GM21786 (cell line): ENCODE data around the gene GGCT.
A peak's percentile ranks its signal among the peaks of the same experiment; 100 is the strongest.

Source experiments
- ATAC-seq: cut with Tn5 transposase; IDR thresholded peaks from one replicate; pipeline ENCODE4 v1.9.1; 2021; ENCODE audit not compliant: unreplicated experiment

Gene GGCT

DNA sequence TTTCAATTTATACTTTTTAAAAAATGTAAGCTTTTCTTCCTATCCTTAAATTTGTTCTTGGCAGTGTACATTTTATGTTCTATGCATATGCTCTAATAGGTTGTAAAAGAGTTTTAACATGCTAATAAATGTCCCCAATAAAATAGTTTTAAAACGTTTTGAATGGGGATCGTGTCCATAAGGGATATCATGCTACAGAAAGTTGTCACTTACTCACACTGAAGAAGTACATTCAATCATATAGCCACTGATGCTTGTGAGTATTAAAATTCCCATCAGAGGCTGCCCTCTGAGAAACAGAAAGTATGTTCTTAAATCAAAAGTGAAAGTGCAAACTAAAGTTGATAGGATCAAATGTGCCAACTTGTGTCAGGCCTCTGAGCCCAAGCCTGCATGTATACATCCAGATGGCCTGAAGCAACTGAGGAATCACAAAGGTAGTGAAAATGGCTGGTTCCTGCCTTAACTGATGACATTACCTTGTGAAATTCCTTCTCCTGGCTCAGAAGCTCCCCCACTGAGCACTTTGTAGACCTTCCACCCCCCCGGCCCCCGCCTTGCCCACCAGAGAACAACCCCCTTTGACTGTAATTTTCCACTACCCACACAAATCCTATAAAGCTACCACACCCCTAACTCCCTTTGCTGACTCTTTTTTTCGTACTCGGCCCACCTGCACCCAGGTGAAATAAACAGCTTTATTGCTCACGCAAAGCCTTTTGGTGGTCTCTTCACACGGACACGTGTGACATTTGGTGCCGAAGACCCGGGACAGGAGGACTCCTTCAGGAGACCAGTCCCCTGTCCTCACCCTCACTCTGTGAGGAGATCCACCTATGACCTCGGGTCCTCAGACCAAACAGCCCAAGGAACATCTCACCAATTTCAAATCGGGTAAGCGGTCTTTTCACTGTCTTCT lies 25.2 kb downstream of the GGCT start:
- no peak for ATAC-seq

DNA sequence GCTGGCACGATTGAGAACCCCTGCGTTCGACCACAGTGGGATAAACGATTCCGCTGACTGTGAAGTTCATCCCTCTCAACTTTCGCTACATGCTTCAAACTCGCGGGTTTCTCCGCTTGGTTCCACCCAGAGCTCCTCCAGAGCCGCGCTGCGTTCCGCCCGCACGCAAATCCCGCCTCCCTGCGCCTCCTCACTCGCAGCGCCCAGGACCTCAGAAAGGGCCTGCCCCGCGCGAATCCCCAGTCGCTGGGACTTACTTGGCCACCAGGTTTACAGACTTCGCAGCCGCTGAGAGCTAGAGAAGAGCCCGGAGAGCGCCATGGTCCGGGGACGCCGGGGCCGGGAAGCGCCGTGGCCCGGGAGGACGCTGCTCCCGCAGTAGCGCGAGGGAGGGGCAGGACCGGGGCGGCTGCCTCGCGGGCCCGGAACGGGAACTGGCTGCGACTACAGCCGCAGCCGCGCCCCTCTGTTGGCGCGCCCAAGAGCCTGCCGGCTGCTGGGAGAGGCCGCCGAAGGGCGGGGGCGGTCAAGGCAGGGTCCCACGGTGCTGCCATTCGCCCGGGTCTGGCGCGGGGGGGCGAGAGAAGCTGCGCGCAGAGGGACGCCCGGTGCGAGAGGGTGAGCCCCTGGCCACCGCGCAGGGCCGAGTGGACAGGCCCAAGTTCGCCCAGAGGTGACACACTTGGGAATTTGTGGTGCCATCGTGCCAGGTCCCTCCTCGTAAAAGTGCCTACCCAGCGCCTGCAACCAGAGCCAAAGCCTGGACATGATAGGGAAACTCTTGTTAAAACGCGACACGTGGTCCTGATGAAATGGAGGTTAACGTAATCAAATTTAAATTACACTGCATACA lies 26.1 kb downstream of the GGCT start, which contains the start of gene NOD1:
NOD1 (minus strand) TSS at position 436 of the 853 bp plus-strand sequence. CDS start 21,863 bp downstream, outside the sequence.
- ATAC-seq: peak; percentile 74

- ATAC-seq: no peak
Observed at GRCh38 chr7:30476459-30477145, 28.0 kb downstream of the GGCT start.

GRCh38 chr7:30475580-30475979 lies 29.0 kb downstream of the GGCT start:
- no peak for ATAC-seq

DNA sequence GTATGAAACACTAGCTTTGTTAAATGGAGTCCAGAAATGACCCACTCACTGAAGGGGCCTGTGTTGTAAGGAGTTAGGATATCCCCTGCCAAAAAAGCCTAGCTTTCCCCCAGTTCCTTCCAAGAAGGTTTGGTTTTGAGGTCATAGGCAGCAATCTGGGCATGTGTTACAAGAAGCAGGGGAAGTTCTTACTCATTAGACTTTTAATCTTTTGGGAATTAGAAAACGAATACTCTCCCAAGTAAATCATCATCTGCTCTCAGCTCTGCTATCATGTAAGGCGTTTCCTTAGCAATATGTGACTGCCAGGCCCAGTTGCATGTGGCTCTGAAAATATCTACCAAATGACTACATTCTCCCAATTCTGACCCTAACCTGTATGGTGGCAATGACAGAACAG lies 29.7 kb downstream of the GGCT start:
- no peak for ATAC-seq

DNA sequence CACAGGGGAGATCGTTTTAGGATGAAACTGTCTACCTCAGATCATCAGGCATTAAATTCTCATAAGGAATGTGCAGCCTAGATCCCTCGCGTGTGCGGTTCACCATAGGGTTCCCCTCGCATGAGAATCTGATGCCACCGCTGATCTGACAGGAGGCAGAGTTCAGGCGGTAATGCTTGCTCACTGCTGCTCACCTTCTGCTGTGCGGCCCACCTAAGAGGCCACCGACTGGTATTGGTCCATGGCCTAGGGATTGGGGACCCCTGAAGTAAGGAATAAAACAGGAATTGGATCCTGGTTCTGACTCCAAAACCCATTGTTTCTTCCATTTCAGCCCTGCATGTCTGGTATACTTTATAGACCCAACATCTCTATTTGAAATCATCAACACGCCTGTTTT lies 30.1 kb downstream of the GGCT start:
- no peak for ATAC-seq

- ATAC-seq: no peak
Observed at GRCh38 chr7:30473903-30474302, 30.7 kb downstream of the GGCT start.

GRCh38 chr7:30472784-30473775 lies 31.5 kb downstream of the GGCT start:
- ATAC-seq: no peak

GRCh38 chr7:30472081-30472783 lies 32.4 kb downstream of the GGCT start:
- no peak for ATAC-seq

DNA sequence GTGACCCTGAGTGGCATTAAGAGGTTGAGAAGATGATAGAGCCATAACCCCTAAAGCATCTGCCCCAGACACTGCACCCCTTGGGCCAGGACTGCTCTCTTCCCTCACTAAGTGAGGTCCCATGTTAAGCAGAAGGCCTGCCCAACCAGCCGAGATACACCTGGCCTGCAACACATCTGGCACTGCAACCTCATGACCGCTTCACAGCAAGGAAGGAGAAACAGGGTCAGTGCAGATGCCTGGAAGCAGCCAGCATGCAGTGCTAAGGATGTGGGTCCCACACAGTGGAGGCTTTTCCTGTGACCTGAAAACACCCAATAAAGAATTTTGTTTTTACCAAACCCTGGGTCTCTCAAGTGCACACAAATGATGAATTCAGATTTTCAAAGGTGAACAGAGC lies 33.4 kb downstream of the GGCT start:
- no peak for ATAC-seq

GRCh38 chr7:30470771-30471170 lies 33.9 kb downstream of the GGCT start:
- ATAC-seq: no peak

- no peak for ATAC-seq
Observed at GRCh38 chr7:30470163-30470770, 34.4 kb downstream of the GGCT start.

GRCh38 chr7:30469303-30469702 lies 35.3 kb downstream of the GGCT start:
- ATAC-seq: no peak

DNA sequence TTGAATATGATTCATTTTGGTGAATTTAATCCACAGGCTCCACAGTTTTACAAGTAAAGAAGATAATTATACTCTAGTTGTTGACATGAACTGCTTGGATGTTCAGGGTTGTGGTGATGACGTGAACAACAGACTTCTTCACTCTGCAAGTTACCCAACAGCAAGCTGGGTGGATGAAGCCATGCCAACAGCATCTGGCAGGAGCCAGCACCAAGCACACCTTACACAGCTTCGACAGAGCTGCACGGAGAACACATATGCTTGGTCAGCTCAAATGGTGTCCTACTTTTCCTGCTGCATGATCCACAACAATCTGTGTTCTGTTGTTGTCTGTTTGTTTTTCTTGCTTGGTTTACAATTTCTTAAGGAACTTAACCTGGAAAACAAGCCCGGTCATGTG lies 35.8 kb downstream of the GGCT start:
- ATAC-seq: no peak

GRCh38 chr7:30468041-30468440 lies 36.6 kb downstream of the GGCT start:
- ATAC-seq: no peak

DNA sequence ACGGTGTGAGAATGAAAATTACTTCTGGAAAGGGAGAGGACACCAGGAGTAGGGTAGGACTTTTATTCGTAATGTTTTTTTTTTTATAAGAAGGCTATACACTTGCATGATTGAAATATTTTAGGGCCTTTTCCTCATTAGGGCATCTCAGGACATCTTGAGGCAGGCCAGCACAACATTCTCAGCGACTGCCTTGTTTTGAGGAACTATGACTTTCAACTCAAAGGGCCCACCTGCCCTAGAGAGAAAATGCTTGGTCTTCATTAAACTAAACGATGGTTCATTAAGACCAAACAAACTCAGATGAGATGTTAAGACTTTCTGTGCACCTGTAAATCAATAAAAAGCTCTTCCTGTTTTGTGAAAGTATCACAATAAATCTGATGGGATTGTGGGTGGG lies 37.4 kb downstream of the GGCT start:
- no peak for ATAC-seq

- no peak for ATAC-seq
Observed at GRCh38 chr7:30466266-30466665, 38.4 kb downstream of the GGCT start.

- no peak for ATAC-seq
Observed at GRCh38 chr7:30465811-30466180, 38.8 kb downstream of the GGCT start.
